GM10847 (cell line): ENCODE measurements around the gene ITIH3.

Source experiments
- POLR2A ChIP-seq: IDR thresholded peaks from 2 replicates; pipeline ENCODE4 v1.6.1; 2011; ENCODE audit not compliant: insufficient read length; ENCODE audit errors: extremely low read depth

ITIH3 gene

GRCh38 chr3:52794612-52795099 is at the start of gene ITIH3:
TSS of gene ITIH3 (plus strand) at chr3:52794796. CDS start at chr3:52794804, 8 bp downstream.
- no peak for TF ChIP-seq POLR2A

GRCh38 chr3:52752045-52752660 is 42.4 kb upstream of the ITIH3 start:
- TF ChIP-seq POLR2A = no peak

- TF ChIP-seq POLR2A = no peak
Observed at GRCh38 chr3:52754373-52754772, 40.2 kb upstream of the ITIH3 start.

GRCh38 chr3:52756141-52756540 is 38.5 kb upstream of the ITIH3 start:
- TF ChIP-seq POLR2A = no peak

GRCh38 chr3:52763466-52763865 is 31.1 kb upstream of the ITIH3 start:
- TF ChIP-seq POLR2A = no peak

GRCh38 chr3:52769786-52770455 is 24.7 kb upstream of the ITIH3 start:
- TF ChIP-seq POLR2A = no peak

- peak; percentile 69 for TF ChIP-seq POLR2A
Observed at GRCh38 chr3:52770496-52771333, 23.9 kb upstream of the ITIH3 start, which contains the start of gene NEK4. TSS of gene NEK4 (minus strand) at chr3:52770940. CDS start at chr3:52770746, 194 bp downstream.

- TF ChIP-seq POLR2A = no peak
Observed at GRCh38 chr3:52771334-52771681, 23.3 kb upstream of the ITIH3 start.

- TF ChIP-seq POLR2A = no peak
Observed at GRCh38 chr3:52771702-52772101, 22.9 kb upstream of the ITIH3 start.

- no peak for TF ChIP-seq POLR2A
Observed at GRCh38 chr3:52773361-52774065, 21.1 kb upstream of the ITIH3 start.

GRCh38 chr3:52774066-52774713 is 20.4 kb upstream of the ITIH3 start:
- no peak for TF ChIP-seq POLR2A

GRCh38 chr3:52774901-52775864 is 19.4 kb upstream of the ITIH3 start:
- TF ChIP-seq POLR2A = no peak

- no peak for TF ChIP-seq POLR2A
Observed at GRCh38 chr3:52775877-52776276, 18.7 kb upstream of the ITIH3 start.
